Pons (tissue), 1 donor: Measurements from ENCODE around the gene DVL1.

Source experiments
- DNase-seq: peaks from one replicate; pipeline ENCODE4 v3.0.0-alpha.2; 2016; ENCODE audit warnings: low spot score

Gene DVL1

DNA sequence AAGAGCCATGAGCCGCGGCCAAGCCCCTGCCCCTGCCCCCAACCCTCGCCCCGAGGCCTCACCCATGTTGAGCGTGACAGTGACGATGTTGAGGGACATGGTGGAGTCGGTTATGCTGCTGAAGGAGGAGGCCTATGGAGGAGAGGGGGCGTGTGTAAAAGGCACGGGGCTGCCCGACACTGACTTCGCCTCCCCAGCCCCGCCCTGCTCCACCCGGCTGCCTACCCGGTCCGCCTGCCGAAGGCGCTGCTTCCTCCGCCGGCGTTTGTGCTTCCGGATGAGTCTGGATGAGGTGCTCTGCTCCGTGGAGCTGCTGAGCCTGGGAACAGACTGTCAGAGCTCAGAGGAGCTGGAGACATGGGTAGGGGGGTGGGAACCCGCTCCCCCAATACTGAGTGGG lies 9.0 kb downstream of the DVL1 start:
- no peak for DNase-seq

DNA sequence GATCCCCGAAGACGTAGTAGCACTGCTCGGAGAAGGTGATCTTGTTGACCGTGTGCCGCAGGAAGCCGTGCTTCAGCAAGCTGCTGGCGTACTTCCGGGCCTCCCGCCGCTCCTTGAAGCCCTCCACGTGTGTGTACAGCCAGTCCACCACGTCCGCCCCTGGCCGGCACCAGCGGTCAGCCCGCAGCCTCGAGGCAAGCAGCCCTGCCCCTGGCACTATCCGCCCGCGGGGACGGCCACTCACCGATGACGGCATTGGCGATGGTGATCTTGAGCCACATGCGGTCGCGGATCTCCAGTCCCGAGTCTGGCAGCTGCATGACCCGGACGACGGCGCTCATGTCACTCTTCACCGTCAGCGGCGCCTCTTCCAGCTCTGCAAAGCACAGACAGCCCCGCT lies 10.9 kb downstream of the DVL1 start:
- DNase-seq, result no peak

DNA sequence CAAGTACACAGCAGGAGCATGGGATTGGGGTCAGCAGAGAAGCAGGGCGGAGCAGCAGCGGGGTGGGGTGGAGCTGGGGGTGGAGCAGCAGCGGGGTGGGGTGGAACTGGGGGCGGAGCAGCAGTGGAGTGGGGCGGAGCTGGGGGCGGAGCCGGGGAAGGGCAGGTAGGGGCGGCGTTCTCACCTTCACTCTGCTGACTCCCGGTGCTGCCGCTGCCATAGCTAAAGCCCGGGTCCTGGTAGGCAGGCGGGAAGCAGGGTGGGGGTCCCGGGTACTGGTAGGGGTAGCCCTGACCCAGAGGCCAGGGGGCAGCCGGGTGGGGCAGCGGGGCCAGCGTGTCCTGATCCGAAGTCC lies 11.4 kb downstream of the DVL1 start:
- no peak for DNase-seq

DNA sequence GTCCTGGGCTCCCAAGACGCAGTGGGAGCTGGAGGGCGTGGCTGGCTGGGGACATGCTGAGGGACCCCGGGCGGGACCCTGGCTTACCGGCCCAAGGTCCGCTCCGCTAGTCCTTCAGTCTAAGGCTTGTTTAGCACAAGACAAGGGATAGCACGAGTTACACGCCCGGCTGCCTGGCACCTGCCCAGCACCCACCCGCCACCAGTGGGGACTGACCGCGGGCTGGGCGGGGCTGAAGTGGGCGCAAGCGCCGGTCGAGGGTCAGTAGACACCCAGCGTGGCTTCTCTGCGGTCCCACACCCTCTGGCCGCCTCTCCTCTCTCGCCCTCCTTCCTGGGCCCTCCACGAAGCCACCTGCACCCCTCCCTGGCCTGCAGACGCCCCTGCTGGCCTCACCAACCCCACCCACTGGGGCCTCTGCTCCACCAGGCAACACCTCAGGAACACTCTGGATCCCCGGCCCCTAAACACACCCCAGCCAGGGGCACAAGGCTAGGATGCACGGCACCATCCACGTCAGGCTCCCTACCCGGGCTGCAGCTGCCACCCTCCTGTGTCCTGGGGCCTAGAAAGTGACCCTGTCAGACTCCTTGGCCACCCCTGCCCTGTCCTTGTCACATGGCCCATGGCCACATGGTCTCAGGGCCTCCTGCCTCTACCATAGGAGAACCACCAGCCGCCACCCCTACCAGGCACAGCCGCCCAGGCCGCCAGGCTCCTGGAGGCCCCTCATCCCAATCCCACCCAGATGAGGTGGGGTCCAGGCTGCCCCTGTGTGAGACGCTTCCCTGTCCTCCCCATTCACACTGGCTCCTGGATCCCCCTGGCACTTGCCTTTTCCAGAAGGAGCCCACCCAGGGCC lies 12.1 kb downstream of the DVL1 start:
- no peak for DNase-seq

GRCh38 chr1:1336446-1336845 lies 12.8 kb downstream of the DVL1 start:
- DNase-seq, result no peak

GRCh38 chr1:1335792-1336248 lies 13.4 kb downstream of the DVL1 start:
- DNase-seq, result no peak

- no peak for DNase-seq
Observed at GRCh38 chr1:1335283-1335682, 13.9 kb downstream of the DVL1 start.

GRCh38 chr1:1334835-1335234 lies 14.4 kb downstream of the DVL1 start:
- no peak for DNase-seq

DNA sequence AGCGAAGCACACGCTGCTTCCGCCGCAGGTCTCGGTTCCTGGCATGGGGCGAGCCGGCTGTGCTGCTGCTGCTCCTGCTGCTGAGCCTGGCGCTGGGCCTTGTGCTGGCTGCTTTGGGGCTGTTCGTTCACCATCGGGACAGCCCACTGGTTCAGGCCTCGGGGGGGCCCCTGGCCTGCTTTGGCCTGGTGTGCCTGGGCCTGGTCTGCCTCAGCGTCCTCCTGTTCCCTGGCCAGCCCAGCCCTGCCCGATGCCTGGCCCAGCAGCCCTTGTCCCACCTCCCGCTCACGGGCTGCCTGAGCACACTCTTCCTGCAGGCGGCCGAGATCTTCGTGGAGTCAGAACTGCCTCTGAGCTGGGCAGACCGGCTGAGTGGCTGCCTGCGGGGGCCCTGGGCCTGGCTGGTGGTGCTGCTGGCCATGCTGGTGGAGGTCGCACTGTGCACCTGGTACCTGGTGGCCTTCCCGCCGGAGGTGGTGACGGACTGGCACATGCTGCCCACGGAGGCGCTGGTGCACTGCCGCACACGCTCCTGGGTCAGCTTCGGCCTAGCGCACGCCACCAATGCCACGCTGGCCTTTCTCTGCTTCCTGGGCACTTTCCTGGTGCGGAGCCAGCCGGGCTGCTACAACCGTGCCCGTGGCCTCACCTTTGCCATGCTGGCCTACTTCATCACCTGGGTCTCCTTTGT lies 15.5 kb downstream of the DVL1 start:
- no peak for DNase-seq

DNA sequence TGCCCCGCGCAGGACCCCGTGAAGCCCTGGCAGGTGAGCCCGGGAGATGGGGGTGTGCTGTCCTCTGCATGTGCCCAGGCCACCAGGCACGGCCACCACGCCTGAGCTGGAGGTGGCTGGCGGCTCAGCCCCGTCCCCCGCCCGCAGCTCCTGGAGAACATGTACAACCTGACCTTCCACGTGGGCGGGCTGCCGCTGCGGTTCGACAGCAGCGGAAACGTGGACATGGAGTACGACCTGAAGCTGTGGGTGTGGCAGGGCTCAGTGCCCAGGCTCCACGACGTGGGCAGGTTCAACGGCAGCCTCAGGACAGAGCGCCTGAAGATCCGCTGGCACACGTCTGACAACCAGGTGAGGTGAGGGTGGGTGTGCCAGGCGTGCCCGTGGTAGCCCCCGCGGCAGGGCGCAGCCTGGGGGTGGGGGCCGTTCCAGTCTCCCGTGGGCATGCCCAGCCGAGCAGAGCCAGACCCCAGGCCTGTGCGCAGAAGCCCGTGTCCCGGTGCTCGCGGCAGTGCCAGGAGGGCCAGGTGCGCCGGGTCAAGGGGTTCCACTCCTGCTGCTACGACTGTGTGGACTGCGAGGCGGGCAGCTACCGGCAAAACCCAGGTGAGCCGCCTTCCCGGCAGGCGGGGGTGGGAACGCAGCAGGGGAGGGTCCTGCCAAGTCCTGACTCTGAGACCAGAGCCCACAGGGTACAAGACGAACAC lies 16.3 kb downstream of the DVL1 start:
- no peak for DNase-seq

DNA sequence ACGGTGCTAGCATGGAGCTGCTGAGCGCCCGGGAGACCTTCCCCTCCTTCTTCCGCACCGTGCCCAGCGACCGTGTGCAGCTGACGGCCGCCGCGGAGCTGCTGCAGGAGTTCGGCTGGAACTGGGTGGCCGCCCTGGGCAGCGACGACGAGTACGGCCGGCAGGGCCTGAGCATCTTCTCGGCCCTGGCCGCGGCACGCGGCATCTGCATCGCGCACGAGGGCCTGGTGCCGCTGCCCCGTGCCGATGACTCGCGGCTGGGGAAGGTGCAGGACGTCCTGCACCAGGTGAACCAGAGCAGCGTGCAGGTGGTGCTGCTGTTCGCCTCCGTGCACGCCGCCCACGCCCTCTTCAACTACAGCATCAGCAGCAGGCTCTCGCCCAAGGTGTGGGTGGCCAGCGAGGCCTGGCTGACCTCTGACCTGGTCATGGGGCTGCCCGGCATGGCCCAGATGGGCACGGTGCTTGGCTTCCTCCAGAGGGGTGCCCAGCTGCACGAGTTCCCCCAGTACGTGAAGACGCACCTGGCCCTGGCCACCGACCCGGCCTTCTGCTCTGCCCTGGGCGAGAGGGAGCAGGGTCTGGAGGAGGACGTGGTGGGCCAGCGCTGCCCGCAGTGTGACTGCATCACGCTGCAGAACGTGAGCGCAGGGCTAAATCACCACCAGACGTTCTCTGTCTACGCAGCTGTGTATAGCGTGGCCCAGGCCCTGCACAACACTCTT lies 17.0 kb downstream of the DVL1 start:
- no peak for DNase-seq

GRCh38 chr1:1331068-1331965 lies 17.9 kb downstream of the DVL1 start, which contains the start of gene TAS1R3:
Gene TAS1R3, plus strand, starts transcription at chr1:1331280. Its CDS starts 66 bp downstream, at chr1:1331346.
- no peak for DNase-seq

DNA sequence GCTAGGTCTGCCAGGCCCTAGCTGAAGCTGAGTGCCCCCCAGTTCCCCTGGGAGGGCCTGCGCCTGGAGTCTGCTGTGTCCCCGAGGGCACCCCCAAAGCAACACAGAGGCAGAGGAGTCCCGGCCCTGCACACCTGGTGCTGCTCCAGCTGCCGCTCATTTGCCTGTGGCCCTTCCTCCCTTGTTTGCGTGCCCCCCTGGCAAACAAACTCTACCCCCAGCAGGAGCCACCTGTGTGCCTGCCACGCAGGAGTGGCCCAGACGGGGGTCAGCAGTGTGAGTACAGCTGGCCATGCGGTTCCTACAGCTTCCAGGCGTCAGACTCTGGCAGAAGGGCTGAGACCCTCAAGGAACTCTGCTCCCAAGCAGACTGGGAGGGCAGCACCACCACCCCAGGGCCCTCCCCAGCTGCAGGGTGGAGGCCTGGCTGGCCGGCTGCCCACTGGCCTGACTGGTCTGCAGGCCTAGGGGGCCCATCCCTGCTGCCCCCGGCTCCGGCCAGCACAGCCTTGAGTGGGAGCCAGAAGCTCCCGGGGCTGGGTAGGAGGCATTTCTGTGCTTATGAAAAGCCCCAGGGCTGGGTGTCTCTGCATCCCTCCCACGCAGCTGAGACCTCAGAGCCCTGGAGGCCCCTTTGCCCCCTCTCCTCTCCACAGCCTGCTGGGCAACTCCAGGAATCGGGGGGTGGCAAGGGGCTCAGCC lies 18.7 kb downstream of the DVL1 start:
- DNase-seq, result no peak

DNA sequence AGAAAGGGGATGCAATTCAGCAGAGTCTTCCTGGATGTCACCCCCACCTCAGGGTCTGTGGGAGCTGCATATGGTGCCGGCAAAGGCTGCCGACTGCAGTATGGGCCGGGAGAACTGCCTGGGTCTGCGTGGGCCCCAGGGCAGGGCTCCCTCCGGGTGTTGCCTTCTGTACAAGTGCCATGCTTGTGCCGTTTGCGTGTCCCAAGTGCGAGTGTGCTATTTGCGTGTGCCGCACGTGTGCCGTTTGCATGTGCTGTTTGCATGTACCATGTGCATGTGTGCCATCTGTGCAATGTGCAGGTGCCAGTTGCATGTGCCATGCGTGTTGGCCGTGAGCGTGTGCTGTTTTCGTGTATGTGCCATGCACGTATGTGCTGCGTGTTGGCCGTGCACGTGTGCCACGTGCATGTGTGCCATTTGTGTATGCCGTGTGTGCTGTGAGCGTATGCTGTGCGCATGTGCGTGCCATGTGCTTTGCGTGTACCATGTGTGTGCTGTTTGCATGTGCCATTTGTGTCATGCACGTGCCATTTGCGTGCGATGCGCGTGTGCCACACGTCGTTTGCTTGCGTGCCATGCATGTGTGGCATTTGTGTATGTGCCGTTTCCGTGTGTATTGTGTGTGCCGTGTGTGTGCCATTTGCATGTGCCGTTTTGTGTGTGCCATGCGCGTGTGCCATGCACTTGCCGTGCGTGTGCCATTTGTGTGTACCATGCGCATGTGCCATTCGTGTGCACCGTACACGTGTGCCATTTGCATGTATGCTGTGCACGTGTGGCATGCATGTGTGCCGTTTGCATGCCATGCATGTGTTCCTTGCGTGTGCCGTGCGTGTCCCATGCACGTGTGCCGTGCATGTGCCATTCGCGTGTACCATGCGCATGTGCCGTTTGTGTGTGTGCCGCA lies 19.7 kb downstream of the DVL1 start:
- DNase-seq, result no peak

DNA sequence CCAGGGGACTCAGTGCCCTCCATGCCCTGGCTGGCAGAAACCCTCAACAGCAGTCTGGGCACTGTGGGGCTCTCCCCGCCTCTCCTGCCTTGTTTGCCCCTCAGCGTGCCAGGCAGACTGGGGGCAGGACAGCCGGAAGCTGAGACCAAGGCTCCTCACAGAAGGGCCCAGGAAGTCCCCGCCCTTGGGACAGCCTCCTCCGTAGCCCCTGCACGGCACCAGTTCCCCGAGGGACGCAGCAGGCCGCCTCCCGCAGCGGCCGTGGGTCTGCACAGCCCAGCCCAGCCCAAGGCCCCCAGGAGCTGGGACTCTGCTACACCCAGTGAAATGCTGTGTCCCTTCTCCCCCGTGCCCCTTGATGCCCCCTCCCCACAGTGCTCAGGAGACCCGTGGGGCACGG lies 21.0 kb downstream of the DVL1 start:
- DNase-seq, result no peak

GRCh38 chr1:1327291-1327690 lies 21.9 kb downstream of the DVL1 start:
- no peak for DNase-seq

- DNase-seq, result no peak
Observed at GRCh38 chr1:1326075-1326605, 23.1 kb downstream of the DVL1 start.

- no peak for DNase-seq
Observed at GRCh38 chr1:1325288-1326074, 23.7 kb downstream of the DVL1 start.
